CD4-positive, CD25-positive, alpha-beta regulatory T cell (primary cell): ENCODE results near the gene HYOU1. TPM values are rescaled to one million over a fixed set of nuclear protein-coding genes. Genes with fewer than 3 reads are reported as not detected.

Experiments
- ATAC-seq, 2 donors: fragments of 150-1000 bp; cut with Tn5 transposase; one replicate each; pipeline ENCODE4 v1.10.0; 2021; ENCODE audit warnings: low read depth in 2 of 2, moderate number of reproducible peaks in 2 of 2, moderate library complexity in 1 of 2
- DNase-seq, 3 donors: peaks; one replicate each; pipeline versions ENCODE4 v3.0.0 to v3.0.0-alpha.2; 2012 to 2022; ENCODE audit warnings: mixed read lengths in 1 of 3
- H3K27ac ChIP-seq: one replicate; pipeline ENCODE4 v1.7.0; 2013; ENCODE audit warnings: mild to moderate bottlenecking, low read length; ENCODE audit not compliant: insufficient read depth, poor library complexity, severe bottlenecking
- H3K27me3 ChIP-seq: one replicate; pipeline ENCODE4 v1.7.0; 2013; ENCODE audit warnings: low read length; ENCODE audit not compliant: control insufficient read depth, insufficient read depth
- H3K36me3 ChIP-seq: one replicate; pipeline ENCODE4 v1.7.0; 2013; ENCODE audit warnings: mild to moderate bottlenecking, low read length, moderate library complexity; ENCODE audit not compliant: control insufficient read depth, insufficient read depth
- H3K4me1 ChIP-seq: 2 replicates; pipeline ENCODE4 v1.7.0; 2013; ENCODE audit warnings: mild to moderate bottlenecking, low read length; ENCODE audit not compliant: insufficient read depth, control insufficient read depth, poor library complexity, severe bottlenecking
- H3K4me3 ChIP-seq: one replicate; pipeline ENCODE4 v1.7.0; 2013; ENCODE audit warnings: low read depth, mild to moderate bottlenecking, low read length, moderate library complexity
- H3K9me3 ChIP-seq, 2 experiments: 1 replicate in 1 of 2; 2 replicates in 1 of 2; pipeline ENCODE4 v1.7.0; 2013; ENCODE audit warnings: low read length in 2 of 2, mild to moderate bottlenecking in 1 of 2, moderate library complexity in 1 of 2; ENCODE audit not compliant: control insufficient read depth in 2 of 2
- H3K27ac Mint-ChIP-seq, 3 donors: one replicate each; pipeline ENCODE4 v1.8.0; 2020 to 2022; ENCODE audit warnings: mild to moderate bottlenecking in 3 of 3, mixed read lengths in 3 of 3, moderate library complexity in 2 of 3
- H3K27me3 Mint-ChIP-seq: one replicate; pipeline ENCODE4 v1.8.0; 2022; ENCODE audit warnings: mild to moderate bottlenecking, mixed read lengths
- H3K36me3 Mint-ChIP-seq: one replicate; pipeline ENCODE4 v1.8.0; 2020; ENCODE audit warnings: mixed read lengths
- H3K4me1 Mint-ChIP-seq, 4 donors: one replicate each; pipeline ENCODE4 v1.8.0; 2020 to 2022; ENCODE audit warnings: mixed read lengths in 4 of 4, mild to moderate bottlenecking in 1 of 4
- H3K4me3 Mint-ChIP-seq, 4 donors: one replicate each; pipeline ENCODE4 v1.8.0; 2020 to 2022; ENCODE audit warnings: mild to moderate bottlenecking in 4 of 4, mixed read lengths in 4 of 4, moderate library complexity in 3 of 4
- H3K9me3 Mint-ChIP-seq, 7 donors: one replicate each; pipeline ENCODE4 v1.8.0; 2020 to 2022; ENCODE audit warnings: mixed read lengths in 7 of 7, mild to moderate bottlenecking in 3 of 7, moderate library complexity in 2 of 7
- polyA plus RNA-seq, 4 donors: library from polyadenylated mRNA; unstranded; fragments of 300-500 nt; fragmentation: Illumina TruSeq; gene quantifications; one replicate each; pipeline ENCODE4 v1.2.3, GENCODE V29; 2021
- total RNA-seq: library from RNA; stranded (reverse); gene quantifications from one replicate; pipeline ENCODE4 v1.2.3, GENCODE V29; 2022

The HYOU1 gene
- total and polyA plus RNA-seq, 5 donors from 2014 or later = 13.4 to 108 (median 14.8) TPM

DNA sequence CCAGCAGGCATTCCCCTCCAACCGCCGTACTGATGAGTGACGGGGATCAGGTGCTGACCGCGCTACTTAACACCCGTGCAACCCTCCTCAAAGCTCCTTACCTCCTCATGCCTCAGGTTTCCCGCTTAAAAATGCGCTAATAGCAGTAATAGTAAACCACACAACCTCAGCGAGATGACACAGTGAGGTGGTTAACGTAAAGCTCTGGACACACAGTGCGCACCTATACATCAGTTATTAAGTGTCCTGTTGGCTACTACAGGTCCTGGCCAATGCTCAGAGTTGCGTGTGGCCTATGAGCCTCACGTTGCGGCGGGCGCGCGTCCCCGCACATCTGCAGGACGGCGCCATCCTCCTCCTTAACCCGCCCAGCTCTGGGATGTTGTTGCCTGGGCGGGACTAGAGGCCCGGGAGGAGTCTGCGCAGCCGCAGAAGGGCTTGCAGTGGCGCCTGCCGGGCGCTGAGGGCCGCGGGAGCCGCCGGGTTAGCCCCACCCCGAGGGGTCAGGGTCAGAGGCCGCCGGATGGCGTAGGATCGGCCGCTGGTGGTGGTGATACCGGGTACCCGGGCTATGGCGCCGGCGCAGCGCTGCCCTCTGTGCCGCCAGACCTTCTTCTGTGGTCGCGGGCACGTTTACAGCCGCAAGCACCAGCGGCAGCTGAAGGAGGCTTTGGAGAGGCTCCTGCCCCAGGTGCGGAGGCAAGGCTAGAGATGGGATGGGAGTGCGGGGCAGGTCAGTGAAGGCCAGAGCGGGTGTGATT lies 59.2 kb downstream of the HYOU1 start, which contains the start of gene CENATAC:
Gene CENATAC (plus strand): TSS at position 512 of the 761 bp plus-strand sequence. CDS start 60 bp downstream, at position 572.
- Histone ChIP-seq H3K4me1 (peaks cover 27% of the 10 kb centered on the region), H3K9me3 (no peaks in the 10 kb centered on the region), H3K4me3 (peak within 1 kb of the TSS; percentile 94), H3K27me3 (no peaks in the 10 kb centered on the region), H3K27ac (peak within 1 kb of the TSS; percentile 86), H3K36me3 (peaks cover 26% of the 10 kb centered on the region)
- no peaks in the 10 kb centered on the region for H3K9me3 Mint-ChIP-seq
- peaks cover 17 to 44% (median 25%) of the 10 kb centered on the region in 4 donors for H3K4me1 Mint-ChIP-seq
- ATAC-seq (peak; percentile 93), DNase-seq (peak; percentile 96)
- peaks cover 5% of the 10 kb centered on the region for H3K27me3 Mint-ChIP-seq
- H3K4me3 Mint-ChIP-seq = peak within 1 kb of the TSS; percentile 91 to 100 (median 97)
- peaks cover 14% of the 10 kb centered on the region for H3K36me3 Mint-ChIP-seq
- peak within 1 kb of the TSS; percentile 96 to 99 (median 99) for H3K27ac Mint-ChIP-seq

DNA sequence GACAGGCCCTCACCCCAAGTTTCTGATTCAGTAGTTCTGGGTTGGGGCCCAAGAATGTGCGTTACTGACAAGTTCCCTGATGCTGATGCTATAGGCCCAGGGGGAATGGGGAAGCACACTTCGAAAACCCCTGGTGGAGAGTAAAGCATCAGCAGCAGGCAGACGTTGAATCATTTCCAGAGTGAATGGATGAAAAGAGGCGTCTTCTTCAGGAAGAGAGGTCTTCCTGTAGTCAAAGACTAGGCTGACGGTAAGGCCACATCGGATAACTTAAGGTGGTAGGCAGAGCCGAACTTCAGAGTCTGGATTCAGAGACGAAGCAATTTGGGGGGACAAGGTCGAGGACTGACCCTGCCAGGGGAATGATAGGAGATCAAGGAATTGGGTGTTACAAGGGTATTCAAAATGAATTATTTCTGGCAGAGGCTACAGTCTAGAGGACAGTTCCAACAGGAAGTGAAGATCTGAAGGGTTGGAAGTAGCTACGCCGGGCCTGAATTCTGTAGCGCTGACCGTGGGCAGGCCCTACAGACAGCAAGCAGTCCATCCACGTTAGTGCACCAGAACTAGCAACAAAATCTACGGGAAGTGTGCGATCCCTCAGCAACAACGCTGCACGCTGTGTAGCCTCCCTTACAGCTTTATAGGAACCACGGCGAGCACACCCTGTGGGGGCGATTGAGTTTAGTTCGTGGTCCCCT lies 59.9 kb downstream of the HYOU1 start:
- H3K9me3 ChIP-seq = no peaks in the 10 kb centered on the region
- H3K36me3 ChIP-seq = peaks cover 22% of the 10 kb centered on the region
- DNase-seq (peak in 2 of 3 donors; percentile 31 to 61), ATAC-seq (peak; percentile 11 to 12)
- peaks cover 27% of the 10 kb centered on the region for H3K4me1 ChIP-seq
- Mint-ChIP-seq H3K36me3 (peaks cover 11% of the 10 kb centered on the region), H3K27ac (peak overlapping the region; percentile 96 to 99 (median 96)), H3K27me3 (peaks cover 5% of the 10 kb centered on the region), H3K4me1 (peaks cover 17 to 44% (median 25%) of the 10 kb centered on the region in 4 donors), H3K4me3 (peak overlapping the region; percentile 91 to 100 (median 97)), H3K9me3 (no peaks in the 10 kb centered on the region)
- no peaks in the 10 kb centered on the region for H3K27me3 ChIP-seq
- peak overlapping the region; percentile 94 for H3K4me3 ChIP-seq
- peak overlapping the region; percentile 86 for H3K27ac ChIP-seq

Other genes with a start within 250 kb of the HYOU1 start
- 4.8 TPM for gene CXCR5, start 173.3 kb downstream of the HYOU1 start, total RNA-seq
- 10 to 100 TPM in 1 of 4 donors, 1 to 10 TPM in 3; 3.3 to 10.7 (median 6.0) TPM for gene CXCR5, start 173.3 kb downstream of the HYOU1 start, polyA plus RNA-seq
- 229 TPM for gene BCL9L, start 131.3 kb downstream of the HYOU1 start, total RNA-seq
- 1 to 10 TPM; 2.1 to 4.1 (median 3.1) TPM for gene BCL9L, start 131.3 kb downstream of the HYOU1 start, polyA plus RNA-seq
- not detected for gene UPK2, start 100.9 kb downstream of the HYOU1 start, total RNA-seq
- under 1 TPM; 0.19 to 0.42 (median 0.23) TPM for gene UPK2, start 100.9 kb downstream of the HYOU1 start, polyA plus RNA-seq
- gene FOXR1, start 85.4 kb downstream of the HYOU1 start, total RNA-seq = not detected
- not detected for gene FOXR1, start 85.4 kb downstream of the HYOU1 start, polyA plus RNA-seq
- gene CENATAC, start 59.1 kb downstream of the HYOU1 start, total RNA-seq = 116 TPM
- gene CENATAC, start 59.1 kb downstream of the HYOU1 start, polyA plus RNA-seq = 10 to 100 TPM in 3 of 4 donors, 1 to 10 TPM in 1; 10.0 to 14.4 (median 11.9) TPM
- gene RPS25, start 38.9 kb downstream of the HYOU1 start, total RNA-seq = 1,801 TPM
- gene RPS25, start 38.9 kb downstream of the HYOU1 start, polyA plus RNA-seq = 1,000 to 10,000 TPM; 3,291 to 5,953 (median 5,138) TPM
- gene TRAPPC4, start 38.4 kb downstream of the HYOU1 start, total RNA-seq = 82.9 TPM
- gene TRAPPC4, start 38.4 kb downstream of the HYOU1 start, polyA plus RNA-seq = 100 to 1,000 TPM; 135 to 179 (median 151) TPM
- 6.8 TPM for gene SLC37A4, start 26.3 kb downstream of the HYOU1 start, total RNA-seq
- 10 to 100 TPM in 3 of 4 donors, 1 to 10 TPM in 1; 6.9 to 14.7 (median 10.8) TPM for gene SLC37A4, start 26.3 kb downstream of the HYOU1 start, polyA plus RNA-seq
- gene VPS11, start 10.6 kb upstream of the HYOU1 start, total RNA-seq = 78.8 TPM
- 10 to 100 TPM; 53.2 to 59.2 (median 56.9) TPM for gene VPS11, start 10.6 kb upstream of the HYOU1 start, polyA plus RNA-seq
- gene HMBS, start 27.7 kb upstream of the HYOU1 start, total RNA-seq = 5.9 TPM
- 10 to 100 TPM; 11.2 to 15.5 (median 13.6) TPM for gene HMBS, start 27.7 kb upstream of the HYOU1 start, polyA plus RNA-seq
- 22.5 TPM for gene DPAGT1, start 44.6 kb upstream of the HYOU1 start, total RNA-seq
- gene DPAGT1, start 44.6 kb upstream of the HYOU1 start, polyA plus RNA-seq = 10 to 100 TPM; 28.6 to 35.2 (median 32.6) TPM
- gene C2CD2L, start 50.1 kb upstream of the HYOU1 start, total RNA-seq = 21.1 TPM
- gene C2CD2L, start 50.1 kb upstream of the HYOU1 start, polyA plus RNA-seq = 1 to 10 TPM; 2.1 to 4.6 (median 4.5) TPM
- 24.4 TPM for gene HINFP, start 64.4 kb upstream of the HYOU1 start, total RNA-seq
- 10 to 100 TPM in 3 of 4 donors, 1 to 10 TPM in 1; 10.0 to 18.1 (median 13.3) TPM for gene HINFP, start 64.4 kb upstream of the HYOU1 start, polyA plus RNA-seq
- not detected for gene ABCG4, start 91.8 kb upstream of the HYOU1 start, total RNA-seq
- gene ABCG4, start 91.8 kb upstream of the HYOU1 start, polyA plus RNA-seq = not detected
- gene NLRX1, start 111.5 kb upstream of the HYOU1 start, total RNA-seq = 7.8 TPM
- 1 to 10 TPM; 5.0 to 6.7 (median 5.8) TPM for gene NLRX1, start 111.5 kb upstream of the HYOU1 start, polyA plus RNA-seq
- gene NHERF4, start 128.3 kb upstream of the HYOU1 start, total RNA-seq = not detected
- gene NHERF4, start 128.3 kb upstream of the HYOU1 start, polyA plus RNA-seq = not detected
- gene CBL, start 149.1 kb upstream of the HYOU1 start, total RNA-seq = 35.6 TPM
- 10 to 100 TPM in 1 of 4 donors, 1 to 10 TPM in 3; 7.9 to 11.7 (median 8.8) TPM for gene CBL, start 149.1 kb upstream of the HYOU1 start, polyA plus RNA-seq